ENCODE data around the gene EPB41L4A.

Gene EPB41L4A

GRCh38 chr5:112267231-112267630, 151.8 kb downstream of the EPB41L4A start:
- Histone ChIP-seq H3K36me3 (ENCODE audit: control insufficient read depth, insufficient read depth, low read length) (no peaks in the 10 kb centered on the region), H3K27ac (ENCODE audit: insufficient read depth, low read depth, low read length, poor library complexity, severe bottlenecking) (no peak overlapping the region), H3K27me3 (ENCODE audit: control insufficient read depth, insufficient read depth, low read length, poor library complexity, severe bottlenecking) (no peaks in the 10 kb centered on the region), H3K4me1 (ENCODE audit: control insufficient read depth, insufficient read depth, low read length) (no peaks in the 10 kb centered on the region), H3K9me3 (ENCODE audit: control insufficient read depth, low read length) (no peaks in the 10 kb centered on the region), H3K4me3 (ENCODE audit: insufficient read depth, low read depth, low read length) (no peak overlapping the region)
- 89% methylated on average over 3 of the region's 4 CpGs for WGBS, 2 experiments

DNA sequence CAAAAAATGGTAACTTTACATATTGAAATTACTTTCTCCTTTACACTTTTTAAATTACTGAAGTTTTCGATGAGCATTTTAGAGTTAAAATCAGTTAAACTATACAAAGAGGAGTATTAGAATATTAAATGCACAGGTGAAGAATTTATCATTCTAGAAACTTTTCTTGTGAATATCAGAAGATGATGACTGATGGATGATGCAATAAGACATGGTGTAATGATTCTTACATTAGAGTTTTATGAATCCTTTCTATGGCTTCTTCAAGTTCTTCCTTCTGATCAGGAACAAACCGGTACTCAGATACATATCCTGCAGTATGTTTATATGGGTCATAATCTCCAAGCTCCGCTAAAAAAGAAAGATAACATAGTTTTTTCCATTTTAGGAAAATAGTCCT, 154.4 kb downstream of the EPB41L4A start:
- no peaks in the 10 kb centered on the region for H3K36me3 ChIP-seq (ENCODE audit: control insufficient read depth, insufficient read depth, low read length)
- WGBS, 2 experiments: 96% methylated on average over 3 of the region's 3 CpGs; no CpG with 5 or more reads in 1 of the 2 experiments
- no peak overlapping the region for H3K27ac ChIP-seq (ENCODE audit: insufficient read depth, low read depth, low read length, poor library complexity, severe bottlenecking)
- H3K4me3 ChIP-seq (ENCODE audit: insufficient read depth, low read depth, low read length): no peak overlapping the region
- no peaks in the 10 kb centered on the region for H3K9me3 ChIP-seq (ENCODE audit: control insufficient read depth, low read length)
- H3K4me1 ChIP-seq (ENCODE audit: control insufficient read depth, insufficient read depth, low read length): no peaks in the 10 kb centered on the region
- no peaks in the 10 kb centered on the region for H3K27me3 ChIP-seq (ENCODE audit: control insufficient read depth, insufficient read depth, low read length, poor library complexity, severe bottlenecking)

DNA sequence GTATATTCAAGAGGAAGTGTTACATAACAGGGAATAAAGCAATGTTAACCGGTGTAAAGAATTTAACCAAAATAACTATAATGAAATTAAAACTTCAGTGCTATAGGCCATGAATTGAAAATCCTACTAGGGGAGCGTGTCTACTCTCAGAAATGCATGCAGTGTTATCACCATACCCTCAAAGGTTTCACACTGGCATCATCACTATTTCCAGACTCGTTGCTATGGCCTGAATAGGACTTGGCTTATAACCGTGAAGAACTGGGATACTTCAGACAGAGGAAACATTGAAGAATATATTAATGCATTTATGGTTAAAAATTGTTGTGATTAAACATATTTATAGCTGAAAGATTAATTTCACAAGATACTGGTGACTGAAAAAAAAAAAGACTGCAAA, 154.9 kb downstream of the EPB41L4A start:
- 97 to 100% methylated on average over 3 to 4 of the region's 4 CpGs for WGBS, 2 experiments
- no peak overlapping the region for H3K4me3 ChIP-seq (ENCODE audit: insufficient read depth, low read depth, low read length)
- H3K36me3 ChIP-seq (ENCODE audit: control insufficient read depth, insufficient read depth, low read length): no peaks in the 10 kb centered on the region
- no peaks in the 10 kb centered on the region for H3K27me3 ChIP-seq (ENCODE audit: control insufficient read depth, insufficient read depth, low read length, poor library complexity, severe bottlenecking)
- H3K4me1 ChIP-seq (ENCODE audit: control insufficient read depth, insufficient read depth, low read length): no peaks in the 10 kb centered on the region
- H3K9me3 ChIP-seq (ENCODE audit: control insufficient read depth, low read length): no peaks in the 10 kb centered on the region
- no peak overlapping the region for H3K27ac ChIP-seq (ENCODE audit: insufficient read depth, low read depth, low read length, poor library complexity, severe bottlenecking)

DNA sequence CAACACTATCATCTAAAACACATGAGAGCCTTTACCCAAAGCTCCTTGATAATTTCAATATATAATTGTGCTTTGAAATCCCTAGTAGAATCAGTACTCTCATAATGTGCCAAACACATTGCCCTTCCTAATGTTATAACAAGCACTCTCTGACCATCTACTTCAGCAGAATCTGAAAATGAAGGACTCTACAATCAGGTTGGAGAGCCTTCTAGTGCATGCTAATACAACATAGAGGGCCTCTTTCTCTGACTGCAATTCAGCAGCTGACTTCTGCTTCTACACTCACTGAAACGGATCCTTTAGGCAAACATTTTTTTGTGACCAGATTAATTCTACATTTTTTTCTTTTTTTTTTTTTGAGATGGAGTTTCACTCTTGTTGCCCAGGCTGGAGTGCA, 155.6 kb downstream of the EPB41L4A start:
- no peaks in the 10 kb centered on the region for H3K27me3 ChIP-seq (ENCODE audit: control insufficient read depth, insufficient read depth, low read length, poor library complexity, severe bottlenecking)
- WGBS, 2 experiments: 78 to 85% methylated on average over 1 of the region's 1 CpG
- no peaks in the 10 kb centered on the region for H3K36me3 ChIP-seq (ENCODE audit: control insufficient read depth, insufficient read depth, low read length)
- no peak overlapping the region for H3K27ac ChIP-seq (ENCODE audit: insufficient read depth, low read depth, low read length, poor library complexity, severe bottlenecking)
- no peaks in the 10 kb centered on the region for H3K9me3 ChIP-seq (ENCODE audit: control insufficient read depth, low read length)
- no peaks in the 10 kb centered on the region for H3K4me1 ChIP-seq (ENCODE audit: control insufficient read depth, insufficient read depth, low read length)
- no peak overlapping the region for H3K4me3 ChIP-seq (ENCODE audit: insufficient read depth, low read depth, low read length)

DNA sequence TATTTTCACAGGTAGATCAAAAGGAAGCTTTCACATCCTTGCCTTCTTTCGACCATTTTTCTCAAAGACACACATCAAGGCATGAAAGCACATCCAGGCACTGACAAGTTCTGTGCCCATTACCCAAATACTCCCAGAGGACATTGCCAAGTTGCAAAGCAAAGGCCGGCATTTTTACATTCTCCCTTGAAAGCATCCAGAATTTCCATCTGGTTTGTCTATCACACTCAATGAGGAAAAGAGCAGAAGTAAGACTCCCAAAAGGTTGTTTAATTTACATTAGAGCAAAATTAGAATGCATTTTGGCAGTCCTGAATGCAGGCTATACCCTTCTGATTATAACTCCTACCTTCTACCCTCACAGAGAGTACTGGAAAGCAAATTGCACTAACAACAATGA, 160.5 kb downstream of the EPB41L4A start:
- Histone ChIP-seq H3K36me3 (ENCODE audit: control insufficient read depth, insufficient read depth, low read length) (no peaks in the 10 kb centered on the region), H3K4me1 (ENCODE audit: control insufficient read depth, insufficient read depth, low read length) (no peaks in the 10 kb centered on the region), H3K27me3 (ENCODE audit: control insufficient read depth, insufficient read depth, low read length, poor library complexity, severe bottlenecking) (no peaks in the 10 kb centered on the region), H3K4me3 (ENCODE audit: insufficient read depth, low read depth, low read length) (no peak overlapping the region), H3K9me3 (ENCODE audit: control insufficient read depth, low read length) (no peaks in the 10 kb centered on the region), H3K27ac (ENCODE audit: insufficient read depth, low read depth, low read length, poor library complexity, severe bottlenecking) (no peak overlapping the region)
- WGBS, 2 experiments: 92 to 95% methylated on average over 2 of the region's 2 CpGs

- Histone ChIP-seq H3K4me3 (ENCODE audit: insufficient read depth, low read depth, low read length) (no peak overlapping the region), H3K36me3 (ENCODE audit: control insufficient read depth, insufficient read depth, low read length) (no peaks in the 10 kb centered on the region), H3K9me3 (ENCODE audit: control insufficient read depth, low read length) (no peaks in the 10 kb centered on the region), H3K27ac (ENCODE audit: insufficient read depth, low read depth, low read length, poor library complexity, severe bottlenecking) (no peak overlapping the region), H3K4me1 (ENCODE audit: control insufficient read depth, insufficient read depth, low read length) (no peaks in the 10 kb centered on the region), H3K27me3 (ENCODE audit: control insufficient read depth, insufficient read depth, low read length, poor library complexity, severe bottlenecking) (no peaks in the 10 kb centered on the region)
These were observed 161.1 kb downstream of the EPB41L4A start for GRCh38 chr5:112257976-112258375.

GRCh38 chr5:112257005-112257404, 162.1 kb downstream of the EPB41L4A start:
- Histone ChIP-seq H3K9me3 (ENCODE audit: control insufficient read depth, low read length) (no peaks in the 10 kb centered on the region), H3K4me1 (ENCODE audit: control insufficient read depth, insufficient read depth, low read length) (no peaks in the 10 kb centered on the region), H3K27me3 (ENCODE audit: control insufficient read depth, insufficient read depth, low read length, poor library complexity, severe bottlenecking) (no peaks in the 10 kb centered on the region), H3K36me3 (ENCODE audit: control insufficient read depth, insufficient read depth, low read length) (no peaks in the 10 kb centered on the region), H3K4me3 (ENCODE audit: insufficient read depth, low read depth, low read length) (no peak overlapping the region), H3K27ac (ENCODE audit: insufficient read depth, low read depth, low read length, poor library complexity, severe bottlenecking) (no peak overlapping the region)

- no peaks in the 10 kb centered on the region for H3K36me3 ChIP-seq (ENCODE audit: control insufficient read depth, insufficient read depth, low read length)
- no peaks in the 10 kb centered on the region for H3K9me3 ChIP-seq (ENCODE audit: control insufficient read depth, low read length)
- no peak overlapping the region for H3K27ac ChIP-seq (ENCODE audit: insufficient read depth, low read depth, low read length, poor library complexity, severe bottlenecking)
- no peak overlapping the region for H3K4me3 ChIP-seq (ENCODE audit: insufficient read depth, low read depth, low read length)
- H3K27me3 ChIP-seq (ENCODE audit: control insufficient read depth, insufficient read depth, low read length, poor library complexity, severe bottlenecking): no peaks in the 10 kb centered on the region
- 96 to 97% methylated on average over 5 of the region's 5 CpGs for WGBS, 2 experiments
- no peaks in the 10 kb centered on the region for H3K4me1 ChIP-seq (ENCODE audit: control insufficient read depth, insufficient read depth, low read length)
These were observed 164.8 kb downstream of the EPB41L4A start for GRCh38 chr5:112254303-112254702.

DNA sequence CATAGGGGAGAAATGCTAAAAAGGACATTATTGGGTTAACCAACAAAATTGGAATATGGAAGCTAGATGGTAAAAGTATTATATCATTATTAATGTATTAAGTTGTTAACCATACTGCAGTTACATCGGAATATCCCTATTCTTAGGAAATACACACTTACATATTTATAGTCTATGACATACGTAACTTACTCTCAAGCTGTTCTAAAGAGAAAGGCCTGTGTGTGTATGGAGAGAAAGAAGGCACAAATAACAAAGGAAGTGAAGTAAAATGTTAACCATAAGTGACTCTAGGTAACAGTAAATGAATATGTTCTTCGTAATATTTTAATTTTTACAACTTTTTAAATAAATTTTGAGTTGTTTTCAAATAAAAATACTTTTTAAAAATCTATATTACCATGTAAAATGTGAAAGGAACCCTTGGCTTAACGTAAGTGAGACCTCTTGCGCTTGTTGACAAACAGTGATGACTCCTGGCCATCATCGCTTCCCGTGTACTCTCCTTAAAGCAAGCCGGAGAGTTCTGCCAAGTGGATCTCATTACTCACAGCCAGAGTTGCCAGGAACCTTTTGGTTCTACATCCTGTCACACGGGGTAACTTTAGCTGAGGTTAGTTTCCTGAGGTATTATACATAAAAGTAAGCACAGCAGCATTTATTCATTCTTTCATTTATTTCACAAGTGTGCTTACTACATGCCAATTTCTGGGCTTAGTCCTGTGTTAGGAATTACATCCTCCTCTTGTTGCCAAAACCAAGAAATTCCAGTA, 165.4 kb downstream of the EPB41L4A start:
- Histone ChIP-seq H3K4me1 (ENCODE audit: control insufficient read depth, insufficient read depth, low read length) (no peaks in the 10 kb centered on the region), H3K9me3 (ENCODE audit: control insufficient read depth, low read length) (no peaks in the 10 kb centered on the region), H3K27ac (ENCODE audit: insufficient read depth, low read depth, low read length, poor library complexity, severe bottlenecking) (no peak overlapping the region), H3K4me3 (ENCODE audit: insufficient read depth, low read depth, low read length) (no peak overlapping the region), H3K36me3 (ENCODE audit: control insufficient read depth, insufficient read depth, low read length) (no peaks in the 10 kb centered on the region), H3K27me3 (ENCODE audit: control insufficient read depth, insufficient read depth, low read length, poor library complexity, severe bottlenecking) (no peaks in the 10 kb centered on the region)
- WGBS, 2 experiments: 78 to 81% methylated on average over 5 to 7 of the region's 9 CpGs

DNA sequence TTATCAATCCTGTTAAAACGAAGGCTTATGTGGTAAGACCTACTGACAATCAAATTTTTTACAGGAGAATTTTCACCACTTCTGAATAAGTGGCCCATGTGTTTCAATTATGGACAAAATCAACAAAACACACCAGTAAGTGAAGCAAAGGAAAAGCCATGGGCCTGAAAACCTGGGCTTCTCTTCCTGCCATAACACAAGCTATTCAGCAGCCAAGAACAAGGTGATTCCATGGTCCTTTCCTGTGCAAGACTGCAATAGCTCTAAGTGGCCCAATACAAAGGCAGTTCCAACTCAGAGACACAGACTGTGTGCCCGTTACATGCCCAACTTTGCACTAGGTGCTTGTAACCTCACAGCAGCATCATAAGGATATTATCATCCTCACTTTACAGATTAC, 168.5 kb downstream of the EPB41L4A start:
- Histone ChIP-seq H3K27ac (ENCODE audit: insufficient read depth, low read depth, low read length, poor library complexity, severe bottlenecking) (no peak overlapping the region), H3K4me1 (ENCODE audit: control insufficient read depth, insufficient read depth, low read length) (peaks cover 10% of the 10 kb centered on the region), H3K9me3 (ENCODE audit: control insufficient read depth, low read length) (no peaks in the 10 kb centered on the region), H3K27me3 (ENCODE audit: control insufficient read depth, insufficient read depth, low read length, poor library complexity, severe bottlenecking) (no peaks in the 10 kb centered on the region), H3K4me3 (ENCODE audit: insufficient read depth, low read depth, low read length) (no peak overlapping the region), H3K36me3 (ENCODE audit: control insufficient read depth, insufficient read depth, low read length) (no peaks in the 10 kb centered on the region)
- 92 to 94% methylated on average over 2 of the region's 2 CpGs for WGBS, 2 experiments

- Histone ChIP-seq H3K27me3 (ENCODE audit: control insufficient read depth, insufficient read depth, low read length, poor library complexity, severe bottlenecking) (no peaks in the 10 kb centered on the region), H3K27ac (ENCODE audit: insufficient read depth, low read depth, low read length, poor library complexity, severe bottlenecking) (no peak overlapping the region), H3K36me3 (ENCODE audit: control insufficient read depth, insufficient read depth, low read length) (no peaks in the 10 kb centered on the region), H3K4me3 (ENCODE audit: insufficient read depth, low read depth, low read length) (no peak overlapping the region), H3K9me3 (ENCODE audit: control insufficient read depth, low read length) (no peaks in the 10 kb centered on the region), H3K4me1 (ENCODE audit: control insufficient read depth, insufficient read depth, low read length) (peaks cover 10% of the 10 kb centered on the region)
- WGBS, 2 experiments: 77 to 82% methylated on average over 2 of the region's 2 CpGs
These were observed 170.5 kb downstream of the EPB41L4A start for GRCh38 chr5:112248623-112249022.

Measured in ectodermal cell (in vitro differentiated cells).